Epithelial cell of esophagus (primary cell): Measurements from ENCODE around the gene ANKRD6.
"Not testable (repeated sequence)": the region's sequence is repeated elsewhere in the genome, so short reads cannot be mapped to it uniquely, and the experiment has no call there.

Experiments
- DNase-seq: peaks from one replicate; pipeline ENCODE4 v3.0.0; 2010; ENCODE audit warnings: low read depth
- H3K4me3 ChIP-seq: 2 replicates; pipeline ENCODE4 v1.5.1; 2011; ENCODE audit warnings: mild to moderate bottlenecking, low read length, control low read depth
- CTCF ChIP-seq: IDR thresholded peaks from 2 replicates; pipeline ENCODE4 v1.5.1; 2011; ENCODE audit warnings: low read depth, mild to moderate bottlenecking, low read length, control low read depth, inconsistent platforms; ENCODE audit not compliant: insufficient read depth; ENCODE audit errors: missing control alignments

ANKRD6 gene

GRCh38 chr6:89613790-89614189, 180.8 kb downstream of the ANKRD6 start:
- no peak overlapping the region for H3K4me3 ChIP-seq
- TF ChIP-seq CTCF = no peak
- no peak for DNase-seq

- DNase-seq = no peak
- no peak for TF ChIP-seq CTCF
- no peak overlapping the region for H3K4me3 ChIP-seq
Observed at GRCh38 chr6:89615882-89616281, 182.9 kb downstream of the ANKRD6 start.

GRCh38 chr6:89616531-89616930, 183.6 kb downstream of the ANKRD6 start:
- no peak overlapping the region for H3K4me3 ChIP-seq
- TF ChIP-seq CTCF = no peak
- no peak for DNase-seq

- TF ChIP-seq CTCF = no peak
- DNase-seq = no peak
- no peak overlapping the region for H3K4me3 ChIP-seq
Observed at GRCh38 chr6:89618026-89618425, 185.1 kb downstream of the ANKRD6 start.

GRCh38 chr6:89619567-89619966, 186.6 kb downstream of the ANKRD6 start:
- no peak for DNase-seq
- H3K4me3 ChIP-seq = no peak overlapping the region
- TF ChIP-seq CTCF = no peak

- H3K4me3 ChIP-seq = no peak overlapping the region
- DNase-seq = no peak
- no peak for TF ChIP-seq CTCF
Observed at GRCh38 chr6:89623749-89624148, 190.8 kb downstream of the ANKRD6 start.

GRCh38 chr6:89630488-89630887, 197.5 kb downstream of the ANKRD6 start:
- DNase-seq = no peak
- no peak overlapping the region for H3K4me3 ChIP-seq
- no peak for TF ChIP-seq CTCF

- H3K4me3 ChIP-seq, DNase-seq: not testable (repeated sequence)
Observed at GRCh38 chr6:89636412-89636811, 203.5 kb downstream of the ANKRD6 start.
